Heart left ventricle (tissue), 13 donors: ENCODE measurements around the gene TRMO.

Experiments
- POLR2A ChIP-seq, 2 donors: fragments of 450-650 bp; IDR thresholded peaks; one replicate each; pipeline ENCODE4 v1.6.1; 2017; ENCODE audit warnings: antibody characterized with exemption in 2 of 2, mild to moderate bottlenecking in 2 of 2, moderate library complexity in 2 of 2
- TF ChIP-seq, protein P1 (sequence below), 12 donors: fragments of 200-600 bp; sonication (generic) in 4 of 12; IDR thresholded peaks; one replicate each; pipeline versions ENCODE4 v1.5.0 to v1.8.0; 2018 to 2022; ENCODE audit warnings: antibody characterized with exemption in 12 of 12, mild to moderate bottlenecking in 5 of 12
- donor health status: ischemic (EF 13 %, LVEDD 7.1; RV severe dilation, severe dysfunction).
- donor health status: DM: no; HTN: yes; CAD: no.
- donor health status: DM: no; HTN: no; CAD: no.
- donor health status: ischemic (EF 25% LVEDD 6.9; RV normal size, moderate dysfunction).
- donor health status: ischemic (EF 25% LVEDD 5.7; RV mildly dilated, moderate dysfunction).
- donor health status: ischemic (EF 35%, LVEDD 5.7; RV mildly dilated, moderate dysfunction).
- donor health status: nonischemic (EF 11% LVEDD 7.7; RV severe dilation, severe dysfunction).
- donor health status: DM: yes; HTN: yes; CAD: no.
- donor health status: PGD.
- donor health status: ischemic (EF 29% LVEDD 5.4; RV normal size, mild dysfunction).
- donor health status: nonischemic (EF 23%, LVEDD 6.1; RV moderate dilation, normal function).

DNA sequence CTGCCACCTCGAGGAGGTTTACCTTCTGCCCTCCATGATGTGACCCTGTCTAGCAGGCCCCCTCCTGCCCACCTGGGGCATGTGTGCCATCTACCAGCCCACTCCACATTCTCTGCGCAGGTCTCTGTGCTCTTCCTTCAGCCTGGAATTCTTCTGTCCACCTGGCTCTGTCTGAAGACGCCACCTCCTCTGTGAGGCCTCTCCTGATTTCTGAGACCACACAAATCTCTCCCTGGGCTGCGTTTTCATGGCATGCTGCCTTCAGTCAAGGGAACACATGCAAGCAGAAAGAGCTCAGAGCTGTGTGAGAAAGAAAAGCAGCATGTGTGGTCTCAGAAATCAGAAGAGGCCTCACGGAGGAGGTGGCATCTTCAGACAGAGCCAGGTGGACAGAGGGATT lies 47.2 kb downstream of the TRMO start:
- TF ChIP-seq POLR2A (IDR thresholded peaks at IDR 0.05), result no peak
- TF ChIP-seq, protein P1, sequence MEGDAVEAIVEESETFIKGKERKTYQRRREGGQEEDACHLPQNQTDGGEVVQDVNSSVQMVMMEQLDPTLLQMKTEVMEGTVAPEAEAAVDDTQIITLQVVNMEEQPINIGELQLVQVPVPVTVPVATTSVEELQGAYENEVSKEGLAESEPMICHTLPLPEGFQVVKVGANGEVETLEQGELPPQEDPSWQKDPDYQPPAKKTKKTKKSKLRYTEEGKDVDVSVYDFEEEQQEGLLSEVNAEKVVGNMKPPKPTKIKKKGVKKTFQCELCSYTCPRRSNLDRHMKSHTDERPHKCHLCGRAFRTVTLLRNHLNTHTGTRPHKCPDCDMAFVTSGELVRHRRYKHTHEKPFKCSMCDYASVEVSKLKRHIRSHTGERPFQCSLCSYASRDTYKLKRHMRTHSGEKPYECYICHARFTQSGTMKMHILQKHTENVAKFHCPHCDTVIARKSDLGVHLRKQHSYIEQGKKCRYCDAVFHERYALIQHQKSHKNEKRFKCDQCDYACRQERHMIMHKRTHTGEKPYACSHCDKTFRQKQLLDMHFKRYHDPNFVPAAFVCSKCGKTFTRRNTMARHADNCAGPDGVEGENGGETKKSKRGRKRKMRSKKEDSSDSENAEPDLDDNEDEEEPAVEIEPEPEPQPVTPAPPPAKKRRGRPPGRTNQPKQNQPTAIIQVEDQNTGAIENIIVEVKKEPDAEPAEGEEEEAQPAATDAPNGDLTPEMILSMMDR (IDR thresholded peaks at IDR 0.05), result no peak
